GM18861 (cell line): Measurements from ENCODE around the gene PPP1R1C.

Experiments used
- ATAC-seq: cut with Tn5 transposase; IDR thresholded peaks from one replicate; pipeline ENCODE4 v1.9.1; 2021; ENCODE audit not compliant: unreplicated experiment

Gene PPP1R1C

GRCh38 chr2:182062329-182062972, 76.8 kb downstream of the PPP1R1C start:
- ATAC-seq, result no peak

GRCh38 chr2:182064019-182064778, 78.5 kb downstream of the PPP1R1C start:
- no peak for ATAC-seq

GRCh38 chr2:182066400-182067087, 80.9 kb downstream of the PPP1R1C start:
- ATAC-seq, result no peak

DNA sequence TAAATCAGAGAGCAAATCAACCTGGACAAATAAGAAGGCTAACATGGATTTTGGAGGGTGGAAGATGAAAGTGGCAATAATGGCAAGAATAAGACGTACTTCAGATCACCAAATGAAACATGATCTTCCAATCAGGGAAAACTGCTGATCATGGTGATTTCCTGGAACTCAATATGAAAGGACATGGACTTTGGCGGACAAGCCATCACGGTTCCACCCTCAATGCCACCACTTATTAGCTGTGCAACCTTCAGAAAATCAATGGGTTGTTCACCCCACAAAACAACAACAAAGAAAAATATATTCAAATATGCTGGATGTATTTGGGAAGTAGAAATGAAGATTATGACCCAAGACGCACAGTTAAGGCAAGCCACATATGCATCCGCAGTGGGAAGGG, 81.7 kb downstream of the PPP1R1C start:
- no peak for ATAC-seq

DNA sequence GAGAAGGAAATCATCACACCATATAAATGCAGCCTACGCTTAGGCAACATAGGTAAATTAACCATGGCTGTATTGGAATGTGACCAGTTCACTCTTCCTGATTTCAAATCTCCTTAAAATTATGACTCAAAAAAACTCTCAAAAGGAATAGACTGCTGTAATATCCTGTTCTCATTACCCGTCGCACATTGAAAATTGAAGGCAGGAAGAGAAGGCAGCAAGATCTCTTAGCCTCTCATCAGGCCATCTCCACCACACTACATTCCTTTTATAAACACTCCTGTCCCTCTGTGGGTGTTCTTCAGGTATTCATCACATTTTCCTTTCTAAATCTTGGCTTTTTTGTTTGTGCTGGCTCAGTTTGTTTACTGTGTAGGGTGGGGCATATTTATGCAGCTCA, 83.2 kb downstream of the PPP1R1C start:
- no peak for ATAC-seq

GRCh38 chr2:182069416-182069815, 83.8 kb downstream of the PPP1R1C start:
- ATAC-seq, result no peak

GRCh38 chr2:182069908-182070307, 84.3 kb downstream of the PPP1R1C start:
- ATAC-seq, result no peak

GRCh38 chr2:182070736-182071135, 85.1 kb downstream of the PPP1R1C start:
- ATAC-seq, result no peak

DNA sequence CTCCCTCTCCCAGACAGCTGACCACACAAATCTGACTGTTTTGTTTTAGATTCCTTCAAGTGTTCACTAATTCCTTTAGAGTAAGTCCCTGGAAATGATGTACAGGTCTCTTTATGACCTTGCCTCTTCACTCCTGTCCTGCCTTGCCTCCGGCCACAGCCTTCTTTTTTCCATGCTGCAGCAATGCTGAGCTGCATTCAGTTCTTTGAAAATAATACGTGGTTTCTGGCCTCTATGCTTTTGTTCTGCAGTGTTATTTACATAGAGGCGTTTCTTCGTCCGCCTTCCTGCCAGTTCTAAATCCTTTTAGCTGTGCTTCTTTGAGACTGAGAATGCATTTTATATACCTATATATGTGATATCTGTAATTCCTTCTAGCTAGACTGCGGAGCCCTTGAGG, 87.2 kb downstream of the PPP1R1C start:
- no peak for ATAC-seq

DNA sequence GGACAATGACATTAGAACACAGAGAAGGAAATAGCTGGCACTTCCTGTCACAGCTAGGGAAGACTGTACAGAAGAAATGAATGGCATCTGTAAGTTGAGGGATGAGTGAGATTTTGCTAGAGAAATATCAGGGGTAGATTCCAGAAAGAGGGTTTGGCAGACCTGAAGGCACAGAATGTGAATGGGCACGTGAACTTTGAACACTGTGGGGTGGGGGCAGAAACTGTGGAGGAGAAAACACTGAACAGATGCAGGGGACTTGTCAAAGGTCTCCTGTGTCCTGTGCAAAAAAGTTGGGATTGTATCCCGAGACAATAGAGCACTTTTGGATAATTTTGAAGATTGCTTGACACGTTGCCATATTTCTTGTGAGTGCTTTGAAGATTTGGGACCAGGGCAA, 88.0 kb downstream of the PPP1R1C start:
- no peak for ATAC-seq

GRCh38 chr2:182077023-182077422, 91.4 kb downstream of the PPP1R1C start:
- no peak for ATAC-seq

GRCh38 chr2:182077448-182078142, 91.9 kb downstream of the PPP1R1C start:
- ATAC-seq, result no peak

DNA sequence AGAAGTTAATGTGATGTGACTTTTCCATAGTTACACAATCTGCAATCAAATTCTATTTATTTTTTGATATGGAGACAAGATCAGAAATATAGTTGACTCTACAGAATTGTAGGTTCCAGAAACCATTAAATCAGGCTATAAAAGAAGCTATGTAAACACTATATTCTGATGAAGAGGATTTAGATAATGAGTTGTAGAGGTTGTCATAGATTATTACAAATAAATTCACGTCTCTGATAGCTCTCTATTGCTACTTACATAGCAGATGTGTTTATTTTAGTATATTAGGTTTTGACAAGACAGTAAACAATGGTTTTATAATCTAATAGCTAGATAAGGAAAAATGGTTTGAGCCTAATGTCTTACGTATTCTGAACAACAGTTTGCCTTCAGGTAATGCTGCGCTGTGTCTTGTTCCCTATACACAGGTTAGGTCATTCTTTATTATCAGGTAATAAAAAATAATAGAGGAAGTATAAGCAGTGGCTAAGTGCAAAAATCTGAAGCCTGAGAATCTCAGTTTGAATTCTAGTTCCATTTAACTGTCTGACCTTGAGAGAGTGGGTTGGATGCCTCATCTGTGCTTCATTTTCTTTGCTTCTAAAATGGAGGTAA, 93.4 kb downstream of the PPP1R1C start:
- ATAC-seq, result no peak

DNA sequence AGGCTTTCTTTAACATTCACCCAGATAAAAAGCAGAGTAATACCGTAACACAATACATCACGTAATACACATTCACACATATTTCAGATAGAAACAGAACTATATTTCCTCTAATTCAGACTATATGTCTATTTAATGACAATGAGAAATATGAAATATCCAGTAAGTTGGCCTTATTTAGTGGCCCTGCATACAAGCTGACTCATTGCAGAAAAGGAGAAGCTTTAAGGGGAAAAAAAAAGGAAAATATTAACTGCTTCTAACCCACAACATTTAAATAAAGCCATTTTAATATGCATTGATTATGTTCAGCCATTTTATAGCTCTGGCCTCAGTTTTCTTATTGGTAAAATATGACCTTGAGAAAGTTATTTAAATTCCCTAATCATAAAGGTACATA, 94.8 kb downstream of the PPP1R1C start:
- no peak for ATAC-seq

GRCh38 chr2:182081602-182082260, 96.1 kb downstream of the PPP1R1C start:
- no peak for ATAC-seq

DNA sequence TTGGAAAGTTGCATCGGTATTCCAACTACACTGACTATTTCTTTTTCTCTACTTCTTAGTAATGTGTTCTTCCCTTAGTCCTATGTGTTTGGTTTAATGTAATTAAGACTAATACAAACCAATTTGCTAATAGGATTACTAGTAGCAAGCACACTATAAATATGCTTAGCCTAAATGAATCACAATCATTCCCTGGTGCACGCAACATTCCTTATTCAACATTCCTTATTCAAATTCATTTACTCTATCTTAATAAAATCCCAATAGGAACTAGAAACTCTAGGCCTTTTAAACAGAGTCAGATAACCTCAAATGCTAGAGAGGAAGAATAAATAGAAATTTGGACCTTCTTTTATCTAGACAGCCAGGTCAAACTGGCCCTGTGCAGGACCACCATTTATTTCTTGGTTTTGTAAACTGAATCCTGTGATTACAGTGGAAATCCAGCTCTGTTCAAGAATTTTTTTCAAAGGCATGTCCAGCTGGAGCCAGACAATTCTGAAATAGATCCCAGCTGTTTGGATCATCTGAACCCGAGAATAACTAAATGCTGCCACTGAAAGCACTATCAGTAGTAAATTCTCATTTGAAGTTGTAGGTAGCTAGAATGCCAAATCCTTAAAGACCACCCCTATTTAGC, 103.1 kb downstream of the PPP1R1C start:
- ATAC-seq, result no peak

DNA sequence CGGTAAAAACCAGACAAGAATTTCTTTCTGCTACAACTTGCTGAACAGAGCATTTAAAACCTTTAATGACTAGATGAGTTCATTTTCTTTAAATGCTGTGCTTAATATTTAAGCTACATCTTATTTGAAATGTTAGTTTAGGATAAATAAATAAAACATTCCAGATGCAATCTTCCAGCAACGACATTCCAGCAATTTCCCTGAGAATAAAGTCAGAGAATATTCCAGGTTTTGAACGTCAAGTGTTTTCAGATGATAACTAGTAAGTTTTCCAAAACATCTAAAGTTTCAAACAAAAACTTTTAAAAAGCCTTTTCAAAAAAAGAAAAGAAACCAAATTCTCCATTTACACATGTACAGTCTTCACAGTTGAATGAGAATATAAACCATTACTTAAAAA, 104.8 kb downstream of the PPP1R1C start:
- ATAC-seq, result no peak

GRCh38 chr2:182097571-182098164, 112.0 kb downstream of the PPP1R1C start:
- no peak for ATAC-seq

GRCh38 chr2:182098648-182099047, 113.0 kb downstream of the PPP1R1C start:
- no peak for ATAC-seq

- ATAC-seq, result no peak
Measured at GRCh38 chr2:182101263-182101662, 115.6 kb downstream of the PPP1R1C start.
